KMS-11 (cell line): ENCODE results near the gene CYP27C1.

Experiments used
- H2AFZ ChIP-seq: fragments of 200-600 bp; sonication (generic); 2 replicates; pipeline ENCODE4 v1.6.1; 2016; ENCODE audit warnings: antibody characterized with exemption, mixed run types, low read depth
- H3K27ac ChIP-seq: fragments of 200-600 bp; sonication (generic); 2 replicates; pipeline ENCODE4 v1.6.1; 2016; ENCODE audit warnings: mild to moderate bottlenecking, mixed run types
- H3K27me3 ChIP-seq: fragments of 200-600 bp; sonication (generic); 2 replicates; pipeline ENCODE4 v1.6.1; 2017; ENCODE audit warnings: mild to moderate bottlenecking, low read depth, mixed run types, moderate library complexity; ENCODE audit not compliant: insufficient read depth
- H3K36me3 ChIP-seq: fragments of 200-600 bp; sonication (generic); 2 replicates; pipeline ENCODE4 v1.6.1; 2017; ENCODE audit warnings: mild to moderate bottlenecking, mixed run types; ENCODE audit not compliant: insufficient read depth
- H3K4me1 ChIP-seq: fragments of 200-600 bp; sonication (generic); 2 replicates; pipeline ENCODE4 v1.6.1; 2016; ENCODE audit warnings: mild to moderate bottlenecking, low read depth, mixed run types; ENCODE audit not compliant: poor library complexity, severe bottlenecking
- H3K4me2 ChIP-seq: fragments of 200-600 bp; sonication (generic); 2 replicates; pipeline ENCODE4 v1.7.0; 2016; ENCODE audit warnings: mild to moderate bottlenecking, mixed run types
- H3K4me3 ChIP-seq: fragments of 200-600 bp; sonication (generic); IDR thresholded peaks from 2 replicates; pipeline ENCODE4 v1.6.1; 2017; ENCODE audit warnings: low read depth, low read length, mixed read lengths; ENCODE audit not compliant: insufficient read depth
- H3K79me2 ChIP-seq: fragments of 200-600 bp; sonication (generic); 2 replicates; pipeline ENCODE4 v1.6.1; 2016; ENCODE audit warnings: low read depth, mixed run types; ENCODE audit not compliant: insufficient read depth
- H3K9ac ChIP-seq: fragments of 200-600 bp; sonication (generic); 2 replicates; pipeline ENCODE4 v1.6.1; 2016; ENCODE audit warnings: mild to moderate bottlenecking, mixed run types
- H4K20me1 ChIP-seq: fragments of 200-600 bp; sonication (generic); 2 replicates; pipeline ENCODE4 v1.6.1; 2016; ENCODE audit warnings: mild to moderate bottlenecking, mixed run types; ENCODE audit not compliant: insufficient read depth
- CTCF ChIP-seq: fragments of 200-600 bp; sonication (generic); conservative IDR thresholded peaks from 2 replicates; pipeline ENCODE4 v1.6.1; 2017; ENCODE audit warnings: low read depth, mild to moderate bottlenecking, antibody characterized with exemption, low read length, moderate library complexity, mixed read lengths

Gene CYP27C1

GRCh38 chr2:127146071-127146725 is 73.9 kb downstream of the CYP27C1 start:
- TF ChIP-seq CTCF, result no peak
- Histone ChIP-seq H3K79me2 (no peaks in the 10 kb centered on the region), H3K4me2 (no peak overlapping the region), H3K4me1 (no peaks in the 10 kb centered on the region), H4K20me1 (no peaks in the 10 kb centered on the region), H3K27ac (no peak overlapping the region), H3K27me3 (no peaks in the 10 kb centered on the region), H3K4me3 (no peak overlapping the region), H3K9ac (no peak overlapping the region), H2AFZ (no peak overlapping the region), H3K36me3 (no peaks in the 10 kb centered on the region)

DNA sequence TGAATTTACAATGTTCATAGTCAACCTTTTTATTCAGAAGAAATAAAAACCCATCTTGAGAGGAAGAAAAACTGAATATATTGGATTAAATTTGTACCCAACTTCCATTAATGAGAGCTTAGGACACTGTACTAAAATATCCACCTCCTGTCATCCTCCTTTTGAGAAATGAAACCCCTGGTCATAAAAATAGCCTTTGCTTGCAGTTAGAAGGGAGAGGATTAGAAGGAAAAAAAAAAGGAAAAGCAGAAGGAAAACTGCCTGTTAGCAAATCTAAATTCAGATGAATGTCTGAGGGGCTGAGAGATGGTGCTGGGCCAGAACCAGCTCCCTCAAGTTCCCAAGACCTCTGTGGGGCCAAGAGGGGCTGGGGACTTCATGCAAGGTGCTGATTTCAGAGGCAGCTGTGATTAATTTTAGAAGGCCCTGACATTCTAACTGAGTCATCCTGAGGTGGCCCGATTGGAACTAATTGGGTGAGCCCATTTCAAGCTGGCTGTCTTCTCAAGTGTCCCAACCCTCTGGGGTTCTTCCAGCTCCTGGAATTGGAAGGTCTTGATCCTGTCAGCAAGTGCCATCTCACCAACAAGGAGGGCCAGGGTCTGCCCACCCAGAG is 74.7 kb downstream of the CYP27C1 start:
- Histone ChIP-seq H3K4me1 (no peaks in the 10 kb centered on the region), H3K27me3 (no peaks in the 10 kb centered on the region), H3K4me2 (no peak overlapping the region), H3K36me3 (no peaks in the 10 kb centered on the region), H3K27ac (no peak overlapping the region), H2AFZ (no peak overlapping the region), H3K9ac (no peak overlapping the region), H3K4me3 (no peak overlapping the region), H3K79me2 (no peaks in the 10 kb centered on the region), H4K20me1 (no peaks in the 10 kb centered on the region)
- TF ChIP-seq CTCF, result no peak

DNA sequence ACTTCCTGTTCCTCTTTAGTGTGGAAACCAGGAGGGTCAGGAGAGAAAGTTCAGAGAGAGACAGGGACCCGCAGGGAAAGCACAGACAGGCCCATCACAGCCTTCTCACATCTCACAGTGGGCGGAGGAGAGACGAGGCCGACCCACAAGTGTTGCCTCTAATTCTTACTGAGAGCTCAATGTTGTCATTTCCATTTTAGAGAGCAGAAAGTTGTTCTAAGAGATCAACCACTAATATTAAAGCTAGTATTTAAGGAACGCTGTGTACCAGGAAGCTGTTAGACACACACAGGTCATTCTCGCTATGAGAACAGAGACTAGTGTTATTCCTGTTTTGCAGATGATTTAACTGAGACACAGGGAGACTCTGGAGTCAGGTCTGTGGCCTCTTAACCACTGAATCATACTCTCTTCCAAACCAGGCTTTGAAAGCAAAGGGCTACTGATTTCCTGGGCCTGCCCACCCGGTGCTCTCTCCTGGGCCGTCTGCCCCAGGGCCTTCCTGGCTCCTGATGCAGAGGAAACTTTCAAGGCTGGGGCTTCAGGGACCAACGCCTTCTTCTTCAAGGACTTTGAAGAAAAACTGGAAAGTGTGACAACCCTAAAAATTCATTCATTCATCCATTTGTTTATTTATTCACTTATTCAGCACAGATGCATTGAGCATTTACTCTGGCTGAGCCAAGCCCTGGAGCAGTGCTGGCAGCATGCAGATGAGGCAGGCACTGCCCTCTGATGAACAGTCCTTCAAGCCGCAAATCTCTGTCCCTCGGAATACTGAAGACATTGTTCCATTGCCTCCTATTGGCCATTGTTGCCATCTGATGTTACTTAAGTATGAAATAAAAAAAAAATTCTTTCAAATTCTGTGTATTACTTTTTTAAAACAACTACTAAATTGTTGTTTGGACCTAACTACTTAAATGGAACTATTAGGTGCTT is 76.0 kb downstream of the CYP27C1 start:
- Histone ChIP-seq H3K4me1 (no peaks in the 10 kb centered on the region), H3K79me2 (no peaks in the 10 kb centered on the region), H3K4me3 (no peak overlapping the region), H3K36me3 (no peaks in the 10 kb centered on the region), H2AFZ (no peak overlapping the region), H3K27ac (no peak overlapping the region), H3K9ac (no peak overlapping the region), H4K20me1 (no peaks in the 10 kb centered on the region), H3K4me2 (no peak overlapping the region), H3K27me3 (no peaks in the 10 kb centered on the region)
- TF ChIP-seq CTCF, result no peak

- Histone ChIP-seq H3K79me2 (no peaks in the 10 kb centered on the region), H3K4me2 (no peak overlapping the region), H3K27me3 (no peaks in the 10 kb centered on the region), H3K27ac (no peak overlapping the region), H3K9ac (no peak overlapping the region), H3K4me1 (no peaks in the 10 kb centered on the region), H3K4me3 (no peak overlapping the region), H4K20me1 (no peaks in the 10 kb centered on the region), H2AFZ (no peak overlapping the region), H3K36me3 (no peaks in the 10 kb centered on the region)
- no peak for TF ChIP-seq CTCF
Measured at GRCh38 chr2:127142663-127143630, 77.2 kb downstream of the CYP27C1 start.
